GM12892 (cell line): ENCODE data around the gene C4BPA.

Source experiments
- POLR2A ChIP-seq: IDR thresholded peaks from 2 replicates; pipeline ENCODE4 v1.6.1; 2011; ENCODE audit warnings: low read depth, low read length, control low read depth
- POLR2AphosphoS5 ChIP-seq: IDR thresholded peaks from 2 replicates; pipeline ENCODE4 v1.6.1; 2011; ENCODE audit warnings: low read depth, low read length, control low read depth
- TAF1 ChIP-seq: IDR thresholded peaks from 2 replicates; pipeline ENCODE4 v1.6.1; 2011; ENCODE audit warnings: low read depth, mild to moderate bottlenecking, control low read depth, low read length, borderline replicate concordance

DNA sequence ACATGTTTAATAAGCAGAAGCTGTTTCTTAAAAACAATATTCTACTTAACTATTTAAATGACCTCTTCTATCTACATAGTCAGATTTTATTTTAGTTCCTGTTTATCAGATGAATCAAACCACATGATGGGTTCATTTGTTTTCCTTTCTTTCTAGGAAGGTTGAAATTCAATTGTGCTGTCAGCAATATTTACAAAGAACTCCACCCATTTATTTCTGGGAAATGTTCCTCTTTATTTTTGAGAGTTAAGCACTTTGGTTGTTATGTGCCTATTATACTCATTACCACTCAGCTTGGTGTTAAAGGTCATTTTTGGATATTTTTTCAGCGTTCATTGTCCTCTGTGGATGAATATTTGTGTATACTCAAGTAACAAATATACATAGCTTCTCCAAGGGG lies 84.9 kb downstream of the C4BPA start:
- TF ChIP-seq POLR2A (no peak), POLR2AphosphoS5 (no peak), TAF1 (no peak)
